A673 (cell line): ENCODE data around the gene WWC1.

ENCODE experiments used
- EZH2 ChIP-seq: fragments of 200-600 bp; sonication (generic); IDR thresholded peaks from 2 replicates; pipeline ENCODE4 v1.6.1; 2017; ENCODE audit warnings: borderline replicate concordance, low read depth, mild to moderate bottlenecking, mixed read lengths, antibody characterized with exemption, low read length; ENCODE audit not compliant: poor library complexity, severe bottlenecking
- TF ChIP-seq, protein P1 (sequence below): fragments of 300-800, 200-600 bp; sonication (generic); conservative IDR thresholded peaks from 2 replicates; pipeline ENCODE4 v1.5.1; 2017; ENCODE audit warnings: low read depth, mild to moderate bottlenecking, antibody characterized with exemption, low read length, moderate library complexity, mixed read lengths

DNA sequence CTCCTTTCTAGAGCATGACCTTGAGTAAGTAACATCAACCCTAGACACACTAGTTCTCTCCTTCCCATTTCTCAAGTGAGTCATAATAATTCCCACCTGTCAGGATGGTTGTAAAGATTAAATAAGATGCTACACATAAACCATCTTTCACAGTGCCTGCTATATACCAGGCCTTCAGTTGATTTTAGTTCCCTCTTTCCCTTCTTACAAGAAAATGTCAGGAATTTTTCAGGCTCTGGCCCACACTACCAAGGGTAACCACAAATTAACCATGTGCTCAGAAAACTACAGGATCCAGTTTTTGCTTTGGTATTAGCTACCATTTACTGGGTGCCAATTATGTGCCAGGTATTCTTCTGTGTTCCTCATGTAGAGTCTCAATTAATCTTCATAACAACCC, 152.1 kb downstream of the WWC1 start:
- TF ChIP-seq, protein P1, sequence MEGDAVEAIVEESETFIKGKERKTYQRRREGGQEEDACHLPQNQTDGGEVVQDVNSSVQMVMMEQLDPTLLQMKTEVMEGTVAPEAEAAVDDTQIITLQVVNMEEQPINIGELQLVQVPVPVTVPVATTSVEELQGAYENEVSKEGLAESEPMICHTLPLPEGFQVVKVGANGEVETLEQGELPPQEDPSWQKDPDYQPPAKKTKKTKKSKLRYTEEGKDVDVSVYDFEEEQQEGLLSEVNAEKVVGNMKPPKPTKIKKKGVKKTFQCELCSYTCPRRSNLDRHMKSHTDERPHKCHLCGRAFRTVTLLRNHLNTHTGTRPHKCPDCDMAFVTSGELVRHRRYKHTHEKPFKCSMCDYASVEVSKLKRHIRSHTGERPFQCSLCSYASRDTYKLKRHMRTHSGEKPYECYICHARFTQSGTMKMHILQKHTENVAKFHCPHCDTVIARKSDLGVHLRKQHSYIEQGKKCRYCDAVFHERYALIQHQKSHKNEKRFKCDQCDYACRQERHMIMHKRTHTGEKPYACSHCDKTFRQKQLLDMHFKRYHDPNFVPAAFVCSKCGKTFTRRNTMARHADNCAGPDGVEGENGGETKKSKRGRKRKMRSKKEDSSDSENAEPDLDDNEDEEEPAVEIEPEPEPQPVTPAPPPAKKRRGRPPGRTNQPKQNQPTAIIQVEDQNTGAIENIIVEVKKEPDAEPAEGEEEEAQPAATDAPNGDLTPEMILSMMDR = no peak
- no peak for TF ChIP-seq EZH2
